GM18517 (cell line): Measurements from ENCODE around the gene PPP1R13B.

Experiments
- ATAC-seq: cut with Tn5 transposase; IDR thresholded peaks from one replicate; pipeline ENCODE4 v1.9.1; 2021; ENCODE audit warnings: mild to moderate bottlenecking, moderate library complexity; ENCODE audit not compliant: unreplicated experiment

Gene PPP1R13B

DNA sequence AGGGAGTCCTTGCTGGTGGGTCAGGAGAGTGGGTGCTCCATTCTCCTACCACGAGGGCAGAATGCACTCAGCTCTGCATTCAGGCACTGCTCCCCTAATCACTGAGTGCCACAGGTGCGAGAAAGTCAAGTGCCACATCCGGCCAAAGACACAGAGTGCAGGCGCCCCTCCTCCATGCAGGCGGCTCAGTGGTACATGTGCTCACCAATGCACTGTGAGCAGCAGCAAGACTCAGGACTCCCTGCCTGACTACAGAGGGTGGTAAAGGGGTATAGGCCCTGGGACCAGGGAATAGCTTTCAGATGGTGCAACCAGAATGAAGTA, 98.9 kb downstream of the PPP1R13B start:
- ATAC-seq: no peak

DNA sequence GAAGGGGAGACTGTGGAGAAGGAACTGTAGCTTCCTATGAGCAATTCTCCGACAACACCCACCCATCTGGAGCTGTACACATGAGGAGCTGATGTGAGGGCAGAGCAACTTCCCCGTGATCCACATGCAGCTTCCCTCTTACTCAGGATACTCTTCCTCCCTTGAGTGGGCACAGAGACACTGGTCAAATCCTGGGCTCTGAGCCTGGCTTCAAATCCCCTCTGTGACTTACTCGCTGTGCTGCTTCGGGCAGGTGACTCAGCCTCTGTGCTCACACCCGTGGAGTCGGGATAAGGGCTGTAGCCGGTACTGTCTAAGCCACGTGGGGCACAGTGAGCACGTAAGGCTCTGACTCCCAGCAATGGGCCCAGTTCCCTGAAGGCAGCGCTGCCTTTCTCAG, 100.7 kb downstream of the PPP1R13B start:
- ATAC-seq: no peak

DNA sequence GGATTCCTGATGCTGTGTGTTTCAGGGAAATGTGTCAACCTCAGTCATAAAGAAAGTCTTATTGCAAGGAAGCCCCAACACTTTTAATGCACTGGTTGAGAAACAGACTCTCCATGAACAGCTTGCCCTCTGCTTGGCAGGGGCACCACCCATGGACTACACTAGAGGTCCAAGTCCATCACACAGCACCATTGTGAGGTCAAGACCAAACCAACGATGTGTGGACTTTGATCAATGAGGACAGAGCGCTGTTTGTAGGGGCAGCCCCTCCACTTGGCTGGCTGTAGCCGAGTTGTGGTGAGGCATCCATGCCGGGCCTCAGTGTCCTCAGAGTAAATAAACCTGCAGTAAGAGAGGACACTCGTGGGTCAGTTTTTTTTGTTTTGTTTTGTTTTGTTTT, 102.0 kb downstream of the PPP1R13B start:
- ATAC-seq: no peak

DNA sequence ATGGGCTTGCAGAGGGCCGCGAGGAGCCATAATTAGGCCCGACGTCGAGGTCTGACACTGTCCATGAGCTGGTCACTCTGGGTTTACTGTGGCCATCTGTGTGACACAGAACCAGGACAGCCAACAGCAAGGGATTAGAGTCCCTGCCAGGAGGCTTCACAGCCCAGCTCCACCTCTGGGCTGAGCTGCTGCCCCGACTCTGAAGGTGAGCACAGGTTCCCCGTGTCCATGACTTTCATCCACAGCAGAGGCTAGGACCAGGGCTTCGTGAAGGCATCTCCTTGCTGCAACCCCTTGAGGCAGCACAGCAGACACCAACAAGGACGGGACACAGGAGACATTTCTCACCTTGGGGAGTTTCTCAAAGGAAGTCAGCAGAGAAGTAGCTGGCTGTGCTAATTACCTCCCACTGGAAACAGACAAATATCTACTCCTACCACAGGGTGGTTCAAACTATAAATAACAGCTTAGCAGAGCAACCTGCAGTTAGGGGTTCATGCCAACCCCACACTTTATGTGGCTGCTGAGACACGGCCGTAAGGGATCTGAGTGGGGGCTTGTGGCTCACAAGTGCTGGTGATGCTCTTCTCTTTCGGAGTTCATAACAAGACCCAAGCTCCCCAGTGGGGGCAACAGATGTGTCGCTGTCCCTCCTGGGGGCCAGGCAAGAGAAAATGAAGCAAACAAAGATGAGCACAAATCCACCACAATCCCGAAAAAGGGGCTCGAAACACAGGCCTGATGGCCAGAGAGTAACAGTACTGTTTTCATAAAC, 102.6 kb downstream of the PPP1R13B start:
- ATAC-seq: no peak

DNA sequence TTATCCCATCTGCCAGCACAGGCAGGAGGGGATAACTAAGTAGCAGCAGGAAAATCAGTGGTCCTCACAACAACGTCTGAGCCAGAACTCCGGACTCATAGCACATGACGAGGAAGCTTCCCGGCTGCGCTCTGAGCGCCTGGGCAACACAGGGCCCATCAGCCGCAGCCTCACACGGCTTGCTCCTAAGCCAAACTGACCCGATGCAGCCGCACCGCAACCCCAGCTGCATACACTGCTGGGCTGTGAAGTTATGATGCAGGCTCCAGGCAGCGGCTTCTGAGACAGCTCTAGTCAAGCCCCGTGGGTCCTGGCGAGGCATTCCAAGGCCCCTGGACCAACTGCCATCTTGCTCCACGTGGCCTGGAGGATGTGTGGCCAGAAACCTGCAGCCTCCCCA, 103.7 kb downstream of the PPP1R13B start:
- no peak for ATAC-seq

DNA sequence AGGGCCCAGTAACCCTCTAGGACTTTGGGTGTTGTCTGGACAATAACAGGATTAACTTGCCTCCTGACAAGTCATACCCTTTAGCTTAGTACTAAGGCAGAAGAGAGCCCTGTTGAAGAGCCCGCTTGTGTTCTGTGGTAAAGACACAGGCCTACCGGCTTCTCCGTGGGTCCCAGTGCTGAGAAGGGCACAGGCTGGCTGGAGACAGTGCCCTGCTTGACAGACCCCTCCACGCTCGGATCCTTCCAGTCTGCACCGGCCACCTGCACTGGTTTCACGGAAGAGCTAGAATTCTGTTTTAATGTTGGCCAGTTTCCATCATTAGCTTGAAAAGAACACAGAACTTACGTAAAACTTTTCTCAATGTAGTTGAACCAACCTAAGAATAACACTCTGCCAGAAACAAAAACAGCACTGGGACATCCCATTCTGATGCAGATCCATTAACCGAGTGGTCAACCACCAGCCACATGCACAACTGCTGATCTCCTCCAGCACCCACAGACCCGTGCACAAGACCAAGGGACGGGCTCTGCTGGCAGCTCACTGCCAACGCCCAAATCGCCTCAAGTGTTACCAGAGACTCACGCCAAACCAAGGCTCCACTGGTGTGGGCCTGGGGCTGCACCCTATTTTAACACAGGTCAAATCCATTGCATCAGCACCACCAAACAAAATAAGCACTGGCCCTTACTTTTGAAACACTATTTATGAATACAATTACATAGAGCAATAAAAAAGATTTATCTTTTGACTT, 104.7 kb downstream of the PPP1R13B start:
- no peak for ATAC-seq

DNA sequence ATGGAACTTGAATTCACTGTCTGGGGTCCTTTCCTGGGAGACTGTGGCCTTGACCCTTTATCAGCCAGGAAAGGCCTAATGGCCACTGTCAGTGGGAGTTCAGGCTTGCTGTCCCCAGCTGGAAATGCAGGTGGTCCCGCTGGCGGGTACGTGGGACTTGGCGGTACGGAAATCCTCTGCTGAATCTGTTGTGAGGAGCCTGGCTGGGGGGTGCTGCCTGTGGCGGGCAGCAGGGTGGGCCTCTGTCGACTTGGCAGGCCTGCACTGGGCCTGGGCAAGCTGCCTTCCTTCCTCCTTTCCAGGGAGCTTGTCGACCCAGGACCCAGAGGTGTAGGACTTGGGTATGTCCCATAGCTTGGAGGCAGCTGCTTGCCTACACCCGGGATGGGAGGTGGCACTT, 105.5 kb downstream of the PPP1R13B start:
- no peak for ATAC-seq

DNA sequence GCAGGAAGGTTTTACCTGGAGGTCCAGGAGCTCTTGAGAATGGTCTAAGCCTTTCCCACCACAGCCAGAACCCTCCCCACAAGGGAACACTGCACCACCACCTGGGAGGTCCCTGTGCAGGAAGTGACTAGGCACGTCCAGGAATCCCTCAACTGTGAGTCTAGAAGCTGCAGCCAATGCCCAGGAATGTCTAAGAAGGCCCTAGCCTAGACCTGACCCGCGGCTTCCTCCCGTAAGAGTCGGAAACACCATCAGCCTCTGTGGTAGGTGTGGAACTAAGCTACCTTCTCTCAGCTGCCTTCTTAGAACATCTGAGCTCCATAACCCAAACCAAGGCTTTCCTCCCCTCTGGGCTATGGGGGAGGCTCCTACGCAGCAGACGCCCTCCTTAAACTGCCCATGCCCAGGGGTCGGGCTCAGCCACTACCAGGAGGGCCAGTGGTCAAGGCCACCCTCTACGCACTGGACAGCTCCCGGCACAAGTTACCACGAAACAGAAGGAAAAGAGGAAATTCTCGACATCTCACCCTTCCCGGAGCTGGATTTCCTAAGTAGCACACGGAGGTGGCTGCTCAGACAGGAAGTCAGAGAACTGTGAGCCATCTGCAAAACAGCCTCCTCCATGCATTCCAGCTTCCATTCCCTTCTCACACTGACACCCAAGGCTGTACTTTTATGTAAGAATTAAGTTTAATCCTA, 106.2 kb downstream of the PPP1R13B start:
- ATAC-seq: no peak

DNA sequence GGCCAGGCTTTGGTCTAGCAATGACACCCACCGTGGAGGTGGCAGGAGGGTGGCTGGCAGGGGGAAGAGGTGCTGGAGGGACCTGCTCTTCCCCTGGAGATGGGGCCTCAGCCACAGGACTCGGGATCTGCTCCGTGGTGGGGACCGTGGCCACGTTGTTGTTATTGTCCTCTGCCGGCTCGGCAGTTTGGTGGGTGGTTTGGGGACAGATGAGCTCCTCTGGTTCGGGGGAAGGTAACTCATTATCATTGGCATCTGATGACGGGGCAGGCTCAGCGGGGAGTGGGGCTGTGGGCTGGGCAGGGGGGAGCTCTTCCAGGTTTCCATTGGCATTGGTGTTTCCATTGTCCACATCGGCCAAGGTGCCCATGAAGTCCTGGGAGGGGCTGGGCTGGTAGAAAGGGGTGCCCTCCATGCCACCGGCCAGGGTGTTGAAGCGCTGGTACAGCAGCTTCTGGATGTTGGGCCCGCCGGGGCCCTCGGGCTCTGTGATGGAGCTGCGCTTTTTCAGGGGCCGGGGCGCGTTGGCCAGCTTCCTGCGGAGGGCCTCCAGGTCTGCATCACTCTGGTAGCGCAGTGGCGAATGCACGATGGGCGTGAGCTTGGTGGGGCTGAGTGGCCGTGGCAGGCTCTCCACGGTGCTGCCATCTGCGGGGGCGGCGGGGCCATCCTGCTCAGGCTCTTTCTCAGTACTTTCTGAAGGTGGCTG, 107.4 kb downstream of the PPP1R13B start:
- no peak for ATAC-seq

DNA sequence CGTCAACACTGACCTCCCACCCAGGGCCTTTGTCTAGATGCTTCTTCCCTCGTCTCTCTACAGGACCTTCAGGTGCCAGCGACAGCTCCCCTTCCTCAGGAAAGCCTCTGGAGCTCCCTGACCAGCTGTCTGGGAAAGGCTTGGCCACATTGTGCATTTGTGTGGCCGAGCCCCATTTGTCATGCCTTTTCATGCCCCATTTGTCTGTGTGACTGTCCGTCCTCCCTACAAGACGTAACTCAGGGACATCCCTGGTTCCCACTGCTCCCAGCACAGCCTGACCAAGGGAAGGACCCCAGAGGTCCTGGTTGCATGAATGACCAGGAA, 107.9 kb downstream of the PPP1R13B start:
- no peak for ATAC-seq

DNA sequence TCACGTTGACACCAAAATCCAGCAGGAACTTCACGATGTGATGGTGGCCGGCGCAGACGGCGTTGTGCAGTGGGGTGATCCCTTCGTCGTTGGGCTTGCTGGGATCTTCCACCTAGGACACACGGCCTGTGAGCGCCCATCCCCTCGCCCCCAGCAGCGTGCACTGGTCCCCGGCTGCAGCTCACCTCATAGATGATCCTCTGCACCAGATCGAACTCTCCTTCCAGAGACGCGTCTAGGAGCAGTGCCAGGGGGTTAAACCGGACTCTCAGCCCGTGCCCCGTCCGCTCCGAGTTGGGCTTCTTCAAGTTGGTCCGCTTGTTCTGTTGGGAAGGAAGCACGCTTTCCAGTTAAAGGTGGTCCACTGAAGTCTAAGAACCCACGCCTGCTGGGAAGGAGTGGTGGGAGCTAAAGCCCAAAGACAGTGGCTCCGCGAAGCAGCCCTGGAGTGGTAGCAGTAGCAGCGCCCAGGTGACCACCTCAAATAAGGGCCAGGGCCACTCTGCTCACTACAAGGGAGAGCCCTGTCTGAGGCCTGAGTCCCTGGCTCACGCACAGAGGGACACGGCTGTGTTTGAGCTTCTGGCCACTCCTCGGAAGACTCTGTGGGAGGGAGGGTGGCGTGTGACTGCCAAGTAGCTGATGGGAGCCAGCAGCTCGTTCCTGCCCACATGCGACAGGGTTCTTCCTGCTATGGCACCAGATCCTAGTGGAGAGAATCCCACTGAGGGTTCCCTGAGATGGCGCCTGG, 108.5 kb downstream of the PPP1R13B start:
- no peak for ATAC-seq

DNA sequence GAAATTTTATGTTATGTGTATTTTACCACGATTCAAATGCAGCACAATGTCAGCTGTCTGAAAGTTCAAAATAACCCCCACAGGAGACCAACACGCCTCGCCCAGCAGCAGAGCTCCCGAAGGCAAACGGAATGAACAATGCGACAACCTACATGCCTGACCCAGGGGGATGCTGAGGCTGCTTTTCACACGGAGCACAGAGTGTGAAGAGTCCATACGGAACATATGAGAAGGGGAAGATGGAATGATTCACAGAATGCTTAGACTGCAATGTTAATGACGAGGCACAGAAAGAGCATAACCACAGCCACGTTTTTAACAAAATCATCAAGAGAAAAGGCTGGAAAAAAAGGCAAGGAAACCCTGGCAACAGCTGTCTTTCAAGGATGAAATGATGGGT, 109.2 kb downstream of the PPP1R13B start:
- ATAC-seq: no peak

DNA sequence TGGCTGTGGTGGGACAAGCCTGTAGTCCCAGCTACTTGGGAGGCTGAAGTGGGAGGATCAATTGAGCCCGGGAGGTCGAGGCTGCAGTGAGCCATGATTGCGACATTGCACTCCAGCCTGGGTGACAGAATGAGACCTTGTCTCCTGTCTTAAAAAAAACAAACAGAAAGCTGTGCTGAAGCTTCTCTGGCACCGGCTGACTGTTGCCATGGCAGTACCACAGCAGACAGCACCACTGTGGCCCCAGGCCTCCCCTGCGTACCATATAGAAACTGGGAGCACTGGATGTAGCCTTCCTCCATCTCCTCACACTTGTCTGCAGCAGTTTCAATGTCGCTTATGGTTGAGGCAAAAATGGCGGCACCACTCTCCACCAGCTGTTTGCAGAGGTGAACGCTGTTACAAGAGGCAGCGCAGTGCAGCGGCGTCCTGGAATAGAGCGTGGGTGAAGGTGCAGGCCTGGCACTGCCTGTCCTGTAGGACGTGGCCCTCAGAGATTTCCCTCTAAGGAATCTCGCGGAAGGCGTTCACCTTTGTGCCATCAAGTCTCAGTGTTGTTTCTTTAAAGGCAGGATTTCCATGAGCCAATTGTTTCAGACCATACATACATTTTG, 109.8 kb downstream of the PPP1R13B start:
- no peak for ATAC-seq

DNA sequence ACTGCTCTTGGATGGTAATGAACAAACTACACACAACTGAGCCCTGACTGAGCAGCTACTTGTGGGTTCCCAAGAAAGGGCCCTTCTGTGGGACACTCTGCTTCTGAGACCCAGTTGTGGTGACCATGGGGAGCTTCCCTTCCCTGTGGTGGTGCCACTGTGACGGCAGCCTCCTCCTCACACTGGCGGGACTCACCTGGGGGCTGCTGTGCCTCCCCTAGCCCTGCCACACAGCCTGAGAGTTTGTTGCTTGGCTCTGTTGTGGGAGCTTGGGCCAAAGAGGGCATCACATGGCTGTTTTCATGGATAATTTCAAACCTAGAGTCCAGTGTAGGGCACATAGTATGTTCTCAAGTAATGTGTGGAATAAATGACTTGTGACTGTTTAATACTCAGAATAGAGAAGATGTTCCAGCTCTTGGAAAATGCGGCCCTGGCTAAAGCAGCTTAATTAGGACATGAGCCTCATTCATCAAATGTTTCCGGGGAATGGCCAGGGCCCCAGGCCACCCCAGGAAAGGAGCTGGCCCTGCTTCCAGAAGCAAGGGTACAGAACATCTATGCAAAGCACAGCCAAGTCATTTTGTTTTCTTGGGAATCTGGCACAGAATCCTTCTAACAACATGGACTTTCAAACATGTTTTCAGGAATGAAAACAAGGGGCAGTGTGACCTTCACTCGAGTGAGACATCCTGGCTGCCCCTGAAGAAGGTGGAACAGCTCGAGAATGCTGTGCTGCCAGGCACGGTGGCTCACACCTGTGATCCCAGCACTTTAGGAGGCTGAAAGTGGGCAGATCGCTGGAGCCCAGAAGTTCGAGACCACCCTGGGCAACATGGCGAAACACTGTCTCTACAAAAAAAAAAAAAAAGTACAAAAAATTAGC, 110.6 kb downstream of the PPP1R13B start:
- no peak for ATAC-seq

DNA sequence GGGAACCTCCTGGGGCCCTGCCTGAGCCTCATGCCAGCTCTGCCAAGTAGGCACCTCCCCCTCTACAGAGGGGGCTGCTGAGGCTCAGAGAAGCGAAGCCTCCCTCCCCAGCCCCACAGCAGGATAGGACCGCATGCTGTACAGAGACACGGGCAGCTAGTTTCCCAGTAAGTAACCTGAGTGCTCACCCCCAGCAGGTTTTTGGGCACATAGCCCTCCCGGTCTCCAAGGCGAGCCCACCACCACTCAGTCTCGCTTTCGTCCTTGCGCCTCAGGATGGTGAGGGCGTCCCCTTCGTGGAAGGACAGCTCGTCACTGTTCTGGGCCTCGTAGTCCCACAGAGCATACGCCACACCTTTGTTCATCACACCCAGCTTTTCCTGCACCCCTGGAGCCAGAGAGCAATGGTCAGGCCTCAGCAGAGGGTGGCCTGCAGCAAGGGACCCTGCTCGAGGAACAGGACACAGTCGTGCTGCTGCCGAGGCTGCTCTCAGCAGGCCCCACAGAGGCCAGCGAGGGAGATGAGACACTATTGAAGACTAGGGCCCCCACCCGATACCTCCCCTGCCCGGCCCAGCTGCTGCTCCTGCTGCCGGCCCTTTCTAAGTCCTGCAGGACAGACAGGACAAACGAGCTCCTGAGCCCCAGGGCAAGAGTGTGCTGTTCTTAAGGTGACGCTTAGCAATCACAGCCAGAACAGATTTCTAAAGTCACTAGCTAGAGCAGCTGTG, 111.4 kb downstream of the PPP1R13B start:
- ATAC-seq: no peak

DNA sequence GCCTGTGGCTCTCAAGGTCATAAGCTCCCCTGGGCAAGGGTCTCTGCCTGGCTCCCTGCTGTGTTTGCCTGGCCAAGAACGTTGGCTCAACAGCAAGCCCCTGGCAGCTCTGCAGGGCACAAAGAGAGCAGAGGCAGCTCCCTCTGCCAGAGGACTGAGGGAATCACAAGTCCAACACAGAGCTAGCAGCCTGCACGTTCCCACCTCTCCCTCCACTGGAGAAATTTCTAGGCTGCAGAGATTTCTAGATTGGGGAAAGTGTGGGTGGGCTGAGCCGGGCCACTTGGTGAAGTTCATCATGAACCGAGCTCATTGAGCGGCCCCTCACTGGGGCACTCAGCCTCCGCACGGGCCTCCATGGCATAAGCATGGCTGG, 111.9 kb downstream of the PPP1R13B start:
- no peak for ATAC-seq

DNA sequence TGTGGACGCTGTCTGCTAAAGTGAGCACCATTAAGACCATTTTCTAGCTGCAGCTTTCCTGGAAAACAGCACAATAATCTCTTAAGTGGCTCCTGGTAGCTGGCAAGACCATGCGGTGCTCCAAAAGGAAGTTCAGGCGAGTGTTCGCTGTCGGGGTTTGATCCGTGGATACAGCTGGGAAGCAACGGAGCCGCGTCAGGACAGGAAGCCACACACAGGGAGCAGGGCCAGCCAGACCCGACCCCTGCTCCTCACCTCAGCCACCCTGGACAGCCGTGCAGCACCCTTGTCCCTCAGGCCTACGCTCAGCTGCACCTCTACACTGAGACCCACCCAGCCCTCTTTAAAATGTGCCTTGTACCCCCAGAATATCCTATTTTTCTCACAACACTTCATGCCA, 112.4 kb downstream of the PPP1R13B start:
- ATAC-seq: no peak

DNA sequence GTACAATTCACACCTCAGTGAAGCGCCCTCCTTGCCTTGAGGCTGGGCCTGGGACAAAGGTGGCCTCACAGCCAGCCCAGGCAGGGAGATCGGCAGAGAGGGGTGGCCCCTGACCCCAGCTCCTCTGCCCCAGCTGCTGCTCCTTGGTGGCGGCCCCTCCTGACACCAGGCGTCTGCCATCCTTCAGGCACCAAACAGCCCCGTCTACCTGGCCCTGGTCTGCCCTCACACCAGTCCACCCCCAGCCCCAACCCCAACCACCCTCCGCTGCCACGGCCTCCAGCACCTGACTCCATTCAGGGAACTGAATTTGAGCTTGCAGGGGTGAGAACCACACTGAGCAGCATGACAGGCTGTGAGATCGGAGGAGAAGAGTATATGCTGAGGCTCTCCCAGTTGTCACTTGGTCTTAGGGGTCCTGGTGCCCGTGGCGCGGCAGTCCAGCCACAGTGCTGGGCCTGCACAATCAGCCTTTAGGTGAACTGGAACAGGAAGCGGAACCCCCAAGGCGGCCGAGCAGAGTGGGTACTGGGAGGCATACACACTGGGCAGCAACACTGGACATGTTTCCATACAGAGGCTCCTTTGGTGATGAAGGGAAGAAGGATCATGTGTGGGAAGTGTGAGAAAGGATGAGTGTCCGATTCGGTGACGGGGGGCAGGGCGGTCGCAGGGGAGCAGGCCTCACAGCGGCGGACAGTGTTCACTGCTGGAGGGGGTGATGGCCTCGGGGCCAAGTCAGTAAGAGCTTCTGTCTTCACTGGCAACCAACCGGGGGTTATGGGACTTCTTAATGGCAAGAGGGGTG, 113.1 kb downstream of the PPP1R13B start:
- no peak for ATAC-seq
